T-cell (primary cell): ENCODE measurements around the gene TPPP. TPM values are rescaled to one million over a fixed set of nuclear protein-coding genes. Genes with fewer than 3 reads are reported as not detected.
"Not testable (repeated sequence)": the region's sequence is repeated elsewhere in the genome, so short reads cannot be mapped to it uniquely, and the experiment has no call there.

Source experiments
- ATAC-seq, 4 experiments: fragments of 200-7000 bp in 3 of 4; fragments of 150-1000 bp in 1 of 4; cut with Tn5 transposase; replicated peaks in 1 of 4; 1 replicate in 3 of 4; 2 replicates in 1 of 4; pipeline ENCODE4 v1.10.0; 2021; ENCODE audit warnings: moderate library complexity in 3 of 4, mild to moderate bottlenecking in 2 of 4, moderate number of reproducible peaks in 1 of 4
- CTCF ChIA-PET, 2 donors: fragments of 300-600 bp; sonication (Branson Sonifier 250); formaldehyde crosslinking; loops; one replicate each; lab custom pipeline; 2022; ENCODE audit warnings: antibody characterized with exemption in 2 of 2; lab: Charles Lee
- POLR2A ChIA-PET, 2 donors: fragments of 300-600 bp; sonication (Branson Sonifier 250); formaldehyde crosslinking; loops; one replicate each; lab custom pipeline; 2022; ENCODE audit warnings: antibody characterized with exemption in 2 of 2; lab: Charles Lee
- DNase-seq, 35 experiments: peaks; one replicate each; pipeline versions ENCODE4 v3.0.0 to v3.0.0-alpha.2; 2013 to 2023
- H3K27ac ChIP-seq: one replicate; pipeline ENCODE4 v1.5.1; 2013; ENCODE audit warnings: low read length
- H3K27me3 ChIP-seq, 2 experiments: replicated peaks in 1 of 2; 1 replicate in 1 of 2; 2 replicates in 1 of 2; pipeline versions ENCODE4 v1.6.1 to v1.7.0; 2013; ENCODE audit warnings: low read length in 1 of 2, mixed read lengths in 1 of 2; ENCODE audit not compliant: control insufficient read depth in 2 of 2, insufficient read depth in 2 of 2; ENCODE audit errors: extremely low read depth in 1 of 2
- H3K36me3 ChIP-seq, 2 donors: 1 replicate in 1 of 2; 2 replicates in 1 of 2; pipeline versions ENCODE4 v1.6.1 to v1.7.0; 2013; ENCODE audit warnings: low read length in 1 of 2; ENCODE audit not compliant: control insufficient read depth in 2 of 2, insufficient read depth in 1 of 2; ENCODE audit errors: extremely low read depth in 1 of 2
- H3K4me1 ChIP-seq, 2 experiments: 1 replicate in 1 of 2; 2 replicates in 1 of 2; pipeline versions ENCODE4 v1.6.1 to v1.7.0; 2013; ENCODE audit warnings: low read length in 2 of 2, mixed read lengths in 1 of 2; ENCODE audit not compliant: insufficient read depth in 2 of 2, control insufficient read depth in 1 of 2; ENCODE audit errors: extremely low read depth in 1 of 2
- H3K4me3 ChIP-seq, 2 donors: 1 replicate in 1 of 2; 2 replicates in 1 of 2; pipeline versions ENCODE4 v1.5.1 to v1.7.0; 2013; ENCODE audit warnings: mild to moderate bottlenecking in 2 of 2, low read length in 1 of 2, moderate library complexity in 1 of 2; ENCODE audit not compliant: control insufficient read depth in 1 of 2; ENCODE audit errors: extremely low read depth in 1 of 2
- H3K9me3 ChIP-seq: 2 replicates; pipeline ENCODE4 v1.7.0; 2013
- H3K27ac Mint-ChIP-seq, 2 donors: one replicate each; pipeline ENCODE4 v1.8.0; 2020 to 2021; ENCODE audit warnings: mild to moderate bottlenecking in 2 of 2, mixed read lengths in 2 of 2
- H3K27me3 Mint-ChIP-seq, 2 donors: one replicate each; pipeline ENCODE4 v1.8.0; 2021 to 2022; ENCODE audit warnings: mixed read lengths in 2 of 2
- H3K36me3 Mint-ChIP-seq: one replicate; pipeline ENCODE4 v1.8.0; 2021; ENCODE audit warnings: mixed read lengths
- H3K4me1 Mint-ChIP-seq, 3 donors: one replicate each; pipeline ENCODE4 v1.8.0; 2020 to 2022; ENCODE audit warnings: mixed read lengths in 3 of 3, mild to moderate bottlenecking in 1 of 3
- H3K4me3 Mint-ChIP-seq, 3 donors: one replicate each; pipeline ENCODE4 v1.8.0; 2020 to 2022; ENCODE audit warnings: mild to moderate bottlenecking in 3 of 3, mixed read lengths in 3 of 3, moderate library complexity in 3 of 3
- H3K9me3 Mint-ChIP-seq, 3 donors: one replicate each; pipeline ENCODE4 v1.8.0; 2020 to 2022; ENCODE audit warnings: mixed read lengths in 3 of 3
- WGBS: methylation state at CpG from one replicate; pipeline ENCODE4 v1.1.5; 2013; ENCODE audit warnings: missing lambda C conversion rate; ENCODE audit not compliant: insufficient coverage; 5-methylcytosine and 5-hydroxymethylcytosine counted together
- total RNA-seq, 35 experiments: library from RNA in 6 of 35; stranded (reverse) in 6 of 35; fragments of 120-200 nt in 1 of 35; gene quantifications; one replicate each; pipeline versions ENCODE4 v1.2.1 to v1.2.4 and lab custom pipeline; 2013 to 2026

TPPP gene
- total RNA-seq, 5 donors from 2014 or later (not counting 1 experiment from before 2014, with no cell fraction given): 0.73 to 8.2 (median 1.1) TPM

GRCh38 chr5:628351-629205, 64.6 kb downstream of the TPPP start:
- peaks cover 6 to 13% of the 10 kb centered on the region in 2 donors for H3K36me3 ChIP-seq
- not testable (repeated sequence) for DNase-seq
- WGBS: 92% methylated on average over 16 of the region's 21 CpGs

GRCh38 chr5:627840-628239, 65.3 kb downstream of the TPPP start:
- WGBS: 91% methylated on average over 18 of the region's 24 CpGs
- Histone ChIP-seq H3K36me3 (peaks cover 6 to 13% of the 10 kb centered on the region in 2 donors), H3K4me1 (no peaks in the 10 kb centered on the region), H3K27me3 (no peaks in the 10 kb centered on the region), H3K27ac (no peak overlapping the region), H3K4me3 (no peak overlapping the region), H3K9me3 (no peaks in the 10 kb centered on the region)
- ChIA-PET POLR2A (no interaction called here), CTCF (no interaction called here)
- H3K36me3 Mint-ChIP-seq: peaks cover 27% of the 10 kb centered on the region
- ATAC-seq: no peak
- no peaks in the 10 kb centered on the region for H3K27me3 Mint-ChIP-seq
- no peak for DNase-seq
- H3K27ac Mint-ChIP-seq: no peak overlapping the region
- H3K9me3 Mint-ChIP-seq: no peaks in the 10 kb centered on the region
- H3K4me1 Mint-ChIP-seq: no peaks in the 10 kb centered on the region
- no peak overlapping the region for H3K4me3 Mint-ChIP-seq

More at GRCh38 chr5:628351-629205, 64.6 kb downstream of the TPPP start:
- H3K27me3 ChIP-seq, H3K4me3 ChIP-seq, H3K9me3 ChIP-seq, POLR2A ChIA-PET, H3K4me1 ChIP-seq, H3K4me3 Mint-ChIP-seq, H3K27ac ChIP-seq, H3K4me1 Mint-ChIP-seq, H3K9me3 Mint-ChIP-seq, H3K27me3 Mint-ChIP-seq, H3K27ac Mint-ChIP-seq, CTCF ChIA-PET, ATAC-seq: not testable (repeated sequence)
- H3K36me3 Mint-ChIP-seq: peaks cover 29% of the 10 kb centered on the region

- Mint-ChIP-seq H3K27me3 (no peaks in the 10 kb centered on the region), H3K4me3 (no peak overlapping the region), H3K4me1 (no peaks in the 10 kb centered on the region), H3K27ac (no peak overlapping the region), H3K9me3 (no peaks in the 10 kb centered on the region), H3K36me3 (peaks cover 31% of the 10 kb centered on the region)
- Histone ChIP-seq H3K4me1 (no peaks in the 10 kb centered on the region), H3K27ac (no peak overlapping the region), H3K4me3 (no peak overlapping the region), H3K36me3 (peaks cover 13% of the 10 kb centered on the region in 2 donors), H3K9me3 (no peaks in the 10 kb centered on the region), H3K27me3 (no peaks in the 10 kb centered on the region)
- 100% methylated on average over 2 of the region's 3 CpGs for WGBS
- ATAC-seq (no peak), DNase-seq (no peak)
- ChIA-PET POLR2A (no interaction called here), CTCF (no interaction called here)
Observed at GRCh38 chr5:626850-627249, 66.3 kb downstream of the TPPP start.

GRCh38 chr5:625516-625915, 67.6 kb downstream of the TPPP start:
- POLR2A ChIA-PET: no interaction called here
- no peaks in the 10 kb centered on the region for H3K27me3 Mint-ChIP-seq
- peaks cover 40% of the 10 kb centered on the region for H3K36me3 Mint-ChIP-seq
- Histone ChIP-seq H3K27me3 (no peaks in the 10 kb centered on the region), H3K9me3 (no peaks in the 10 kb centered on the region), H3K4me3 (no peak overlapping the region), H3K4me1 (no peaks in the 10 kb centered on the region), H3K27ac (no peak overlapping the region), H3K36me3 (peaks cover 14 to 23% of the 10 kb centered on the region in 2 donors)
- H3K9me3 Mint-ChIP-seq: no peaks in the 10 kb centered on the region
- WGBS: 97% methylated on average over 16 of the region's 16 CpGs
- no peak overlapping the region for H3K4me3 Mint-ChIP-seq
- no peak for ATAC-seq
- no peaks in the 10 kb centered on the region for H3K4me1 Mint-ChIP-seq
- DNase-seq: no peak
- CTCF ChIA-PET: no interaction called here
- no peak overlapping the region for H3K27ac Mint-ChIP-seq

GRCh38 chr5:624951-625230, 68.3 kb downstream of the TPPP start:
- ATAC-seq (no peak), DNase-seq (no peak)
- H3K27me3 Mint-ChIP-seq: no peaks in the 10 kb centered on the region
- ChIA-PET POLR2A (no interaction called here), CTCF (no interaction called here)
- no peak overlapping the region for H3K27ac Mint-ChIP-seq
- WGBS: 95% methylated on average over 11 of the region's 13 CpGs
- Histone ChIP-seq H3K36me3 (peaks cover 14 to 29% of the 10 kb centered on the region in 2 donors), H3K4me1 (no peaks in the 10 kb centered on the region), H3K27me3 (no peaks in the 10 kb centered on the region), H3K9me3 (no peaks in the 10 kb centered on the region), H3K27ac (no peak overlapping the region), H3K4me3 (no peak overlapping the region)
- H3K9me3 Mint-ChIP-seq: no peaks in the 10 kb centered on the region
- no peaks in the 10 kb centered on the region for H3K4me1 Mint-ChIP-seq
- H3K36me3 Mint-ChIP-seq: peaks cover 46% of the 10 kb centered on the region
- H3K4me3 Mint-ChIP-seq: no peak overlapping the region

- H3K9me3 ChIP-seq: no peaks in the 10 kb centered on the region
- no peaks in the 10 kb centered on the region for H3K27me3 ChIP-seq
- no peaks in the 10 kb centered on the region for H3K4me1 ChIP-seq
- no peak for DNase-seq
- Mint-ChIP-seq H3K27me3 (no peaks in the 10 kb centered on the region), H3K27ac (no peak overlapping the region), H3K9me3 (no peaks in the 10 kb centered on the region), H3K4me1 (no peaks in the 10 kb centered on the region), H3K36me3 (peaks cover 52% of the 10 kb centered on the region), H3K4me3 (no peak overlapping the region)
- WGBS: 97% methylated on average over 31 of the region's 38 CpGs
- POLR2A ChIA-PET: no interaction called here
- ATAC-seq: no peak
- no peak overlapping the region for H3K27ac ChIP-seq
- H3K36me3 ChIP-seq: peaks cover 14 to 34% of the 10 kb centered on the region in 2 donors
- CTCF ChIA-PET: no interaction called here
- no peak overlapping the region for H3K4me3 ChIP-seq
Observed at GRCh38 chr5:624118-624950, 68.8 kb downstream of the TPPP start.
